ENCODE data around the gene NHS.
"Not testable (repeated sequence)": the region's sequence is repeated elsewhere in the genome, so short reads cannot be mapped to it uniquely, and the experiment has no call there.

NHS gene

GRCh38 chrX:17405225-17405969 is 30.4 kb downstream of the NHS start:
- DNase-seq (ENCODE audit: low read depth, low spot score): no peak

DNA sequence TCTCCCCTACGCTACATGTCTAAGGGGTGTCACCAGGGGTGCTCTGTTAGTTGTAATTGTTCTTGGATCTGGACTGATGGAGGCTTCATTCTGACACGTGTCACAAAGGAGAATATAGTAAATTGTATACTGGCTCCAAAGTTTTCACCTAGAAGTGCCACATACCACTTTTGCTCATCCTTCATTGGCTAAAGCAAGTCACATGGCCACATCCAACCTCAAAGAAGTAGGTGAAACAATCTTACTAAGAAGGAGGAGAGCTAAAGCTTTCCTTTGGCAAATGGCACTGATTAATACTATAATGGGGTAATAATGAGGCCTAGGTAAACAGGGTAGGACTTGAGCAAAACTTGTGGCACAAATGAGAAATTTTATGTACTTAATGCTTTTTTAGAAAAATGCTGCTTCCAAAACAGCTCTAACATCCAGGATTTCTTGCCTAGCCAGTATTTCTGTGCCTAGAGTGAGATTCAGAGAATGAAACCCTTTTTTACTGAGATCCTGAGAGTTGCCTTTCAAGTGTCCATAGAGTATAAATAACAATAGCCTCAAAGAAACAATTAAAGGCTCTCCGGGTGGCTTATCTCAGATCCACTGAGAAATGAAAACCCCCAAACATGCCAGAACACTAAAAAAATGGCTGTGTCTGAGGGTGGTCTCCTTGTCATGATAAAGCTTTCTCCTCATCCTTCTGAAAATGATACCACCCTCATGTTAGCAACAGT is 34.7 kb downstream of the NHS start:
- no peak for DNase-seq (ENCODE audit: low read depth, low spot score)

DNA sequence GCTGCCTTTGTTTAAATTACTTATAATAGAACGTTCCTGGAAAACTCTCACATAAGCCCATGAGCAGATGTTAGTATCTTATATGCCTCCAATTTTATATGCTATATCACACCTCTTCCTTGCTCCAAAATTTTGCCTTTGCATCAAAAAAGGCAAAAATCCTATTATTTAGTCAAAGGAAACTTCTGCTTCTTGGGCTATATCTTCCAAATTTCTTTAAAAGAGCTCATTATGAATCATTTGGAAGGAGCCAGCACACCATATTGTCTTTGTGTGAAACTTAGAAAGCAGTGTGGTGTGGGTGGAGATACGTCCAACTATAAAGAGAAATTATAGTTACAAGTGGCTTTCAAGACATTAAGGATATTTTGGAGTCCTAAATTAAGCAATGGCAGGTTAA is 35.7 kb downstream of the NHS start:
- no peak for DNase-seq (ENCODE audit: low read depth, low spot score)

- DNase-seq (ENCODE audit: low read depth, low spot score): no peak
Observed at GRCh38 chrX:17411205-17411604, 36.2 kb downstream of the NHS start.

DNA sequence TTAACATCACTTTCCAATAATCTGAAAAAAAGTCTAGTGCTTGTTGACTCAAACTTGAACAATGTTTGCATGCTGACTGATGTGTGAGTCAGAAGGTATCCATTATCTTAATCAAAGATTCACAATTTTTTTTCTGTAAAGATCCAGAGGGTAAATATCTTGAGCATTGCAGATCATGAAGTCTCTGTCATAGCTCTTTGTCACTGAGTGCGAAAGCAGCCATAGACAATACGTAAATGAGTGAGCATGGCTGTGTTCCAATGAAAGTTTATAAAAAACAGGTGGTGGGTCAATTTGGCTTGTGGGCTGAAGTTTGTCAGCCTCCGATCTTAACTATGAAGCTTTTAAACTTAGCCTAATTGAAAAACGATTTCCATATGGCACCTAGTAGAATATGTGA is 37.7 kb downstream of the NHS start:
- DNase-seq (ENCODE audit: low read depth, low spot score): no peak

- no peak for DNase-seq (ENCODE audit: low read depth, low spot score)
Observed at GRCh38 chrX:17413228-17413627, 38.2 kb downstream of the NHS start.

- no peak for DNase-seq (ENCODE audit: low read depth, low spot score)
Observed at GRCh38 chrX:17414027-17414658, 39.1 kb downstream of the NHS start.

DNA sequence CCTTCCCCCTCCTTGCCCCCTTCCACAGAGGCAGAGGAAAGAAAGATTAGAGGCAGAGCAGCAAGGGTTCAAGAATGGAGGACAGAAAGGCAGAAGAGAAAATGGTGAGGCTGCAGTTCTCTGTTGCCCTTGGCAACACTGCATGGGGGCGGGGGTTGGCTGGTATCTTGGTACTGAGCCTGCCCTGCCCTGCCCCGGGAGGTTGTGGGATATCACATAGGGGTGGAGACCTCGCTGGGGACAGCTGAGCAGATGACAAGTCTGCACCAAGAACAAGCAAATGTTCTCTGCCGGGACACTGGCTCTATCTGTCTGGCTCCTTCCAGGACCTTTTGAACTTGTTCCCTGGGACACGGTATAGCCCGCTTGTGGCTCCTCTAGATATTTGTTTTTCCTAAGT is 39.8 kb downstream of the NHS start:
- no peak for DNase-seq (ENCODE audit: low read depth, low spot score)

- DNase-seq (ENCODE audit: low read depth, low spot score): no peak
Observed at GRCh38 chrX:17415242-17415810, 40.3 kb downstream of the NHS start.

DNA sequence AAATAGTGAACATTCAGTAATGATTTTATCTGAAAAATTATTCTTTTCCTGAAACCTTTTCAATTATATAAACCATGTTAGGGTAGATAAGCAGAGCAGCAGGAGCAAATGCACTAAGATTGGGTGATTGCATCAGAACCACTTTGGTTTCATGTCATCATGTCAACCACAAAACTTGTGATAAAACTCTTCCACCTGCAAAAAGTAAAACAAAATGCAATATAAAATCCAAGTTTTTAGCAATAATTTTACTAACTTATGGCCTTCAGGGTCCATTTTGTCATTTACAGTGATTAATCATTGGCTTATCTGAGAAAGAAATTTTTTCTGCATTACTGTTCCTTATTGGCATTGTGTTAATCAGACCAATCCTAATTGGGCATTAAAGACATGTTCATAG is 42.4 kb downstream of the NHS start:
- no peak for DNase-seq (ENCODE audit: low read depth, low spot score)

- no peak for DNase-seq (ENCODE audit: low read depth, low spot score)
Observed at GRCh38 chrX:17425136-17425535, 50.1 kb downstream of the NHS start.

- DNase-seq (ENCODE audit: low read depth, low spot score): no peak
Observed at GRCh38 chrX:17425551-17425950, 50.6 kb downstream of the NHS start.

DNA sequence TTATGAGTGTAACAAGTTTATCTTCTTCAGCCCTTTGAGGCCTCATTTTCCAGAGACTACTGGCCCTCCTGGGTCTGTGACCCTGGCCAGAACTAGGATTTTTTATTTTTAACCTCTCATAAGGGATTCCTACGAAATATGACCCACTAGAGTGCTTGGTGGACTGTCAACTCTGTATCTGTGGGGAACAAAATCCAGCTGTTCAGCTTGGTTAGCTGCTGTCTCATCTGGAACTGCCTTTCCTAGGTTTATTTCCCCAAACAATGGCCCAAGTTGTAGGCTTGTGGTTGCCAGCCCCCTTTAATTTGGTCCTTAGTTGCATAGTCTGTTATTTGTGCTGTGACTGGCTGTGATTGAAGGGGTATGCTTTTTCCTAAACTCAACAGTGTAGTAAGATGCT is 56.2 kb downstream of the NHS start:
- no peak for DNase-seq (ENCODE audit: low read depth, low spot score)

DNA sequence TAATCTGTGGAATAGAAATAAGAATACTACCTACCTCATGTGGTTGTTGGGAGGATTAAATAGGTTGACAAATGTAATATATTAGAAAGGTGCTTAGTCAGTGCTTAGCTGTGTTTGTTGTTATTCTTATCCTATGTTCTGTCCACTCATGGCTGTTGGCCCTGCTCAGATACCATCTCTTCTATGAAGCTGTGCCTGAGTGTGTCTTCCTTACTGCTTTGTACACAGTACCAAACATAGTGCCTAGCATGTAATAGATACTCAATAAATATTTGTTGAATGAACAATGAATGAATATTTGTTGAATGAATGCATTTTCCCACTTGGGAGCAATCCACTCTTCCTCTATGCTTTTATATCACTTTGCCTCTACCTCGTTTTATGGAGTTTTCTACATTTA is 57.2 kb downstream of the NHS start:
- DNase-seq (ENCODE audit: low read depth, low spot score): no peak

- DNase-seq (ENCODE audit: low read depth, low spot score): no peak
Observed at GRCh38 chrX:17433965-17434364, 59.0 kb downstream of the NHS start.

DNA sequence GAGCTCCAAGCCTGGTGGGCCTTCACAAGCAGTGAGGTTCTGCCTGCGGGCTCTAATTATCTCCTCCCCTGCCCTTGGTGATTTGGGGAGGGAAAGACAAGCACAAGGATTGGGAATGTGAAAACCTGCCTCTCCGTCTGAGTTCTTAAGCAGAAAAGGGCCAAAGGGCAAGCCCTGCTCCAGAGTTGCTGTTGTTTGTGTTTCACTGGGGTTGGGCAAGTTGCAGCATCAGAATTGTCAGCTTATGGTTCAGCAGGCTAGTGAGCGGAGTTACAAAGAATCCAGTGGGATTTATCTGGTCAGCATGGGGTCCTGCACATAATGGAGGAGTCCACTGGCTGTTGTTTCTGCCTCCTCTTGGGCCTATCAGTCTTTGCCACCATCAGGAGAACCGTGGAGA is 60.5 kb downstream of the NHS start:
- no peak for DNase-seq (ENCODE audit: low read depth, low spot score)

- DNase-seq (ENCODE audit: low read depth, low spot score): no peak
Observed at GRCh38 chrX:17438221-17438620, 63.2 kb downstream of the NHS start.

DNA sequence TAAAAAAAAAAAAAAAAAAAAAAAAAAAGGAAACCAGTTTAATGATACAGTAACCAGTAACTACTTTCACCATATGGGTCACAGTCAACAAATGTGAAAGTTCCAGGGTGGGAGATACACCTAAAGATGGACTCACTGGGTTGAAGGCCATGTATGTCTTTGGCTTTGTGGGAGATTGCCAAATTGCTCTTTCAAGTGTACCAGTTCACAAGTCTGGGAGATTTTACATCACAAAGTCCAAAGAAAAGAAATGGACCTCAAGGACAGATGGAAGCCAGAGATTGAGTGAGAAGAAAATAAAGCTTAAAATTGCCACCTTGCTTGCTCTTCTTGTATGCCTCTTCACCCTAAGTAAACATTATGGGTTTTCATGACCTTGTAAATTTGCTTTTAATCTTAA is 65.3 kb downstream of the NHS start:
- DNase-seq (ENCODE audit: low read depth, low spot score): no peak

- DNase-seq (ENCODE audit: low read depth, low spot score): no peak
Observed at GRCh38 chrX:17440836-17441235, 65.8 kb downstream of the NHS start.

- no peak for DNase-seq (ENCODE audit: low read depth, low spot score)
Observed at GRCh38 chrX:17441965-17442364, 67.0 kb downstream of the NHS start.

GRCh38 chrX:17442898-17443297 is 67.9 kb downstream of the NHS start:
- DNase-seq (ENCODE audit: low read depth, low spot score): no peak

DNA sequence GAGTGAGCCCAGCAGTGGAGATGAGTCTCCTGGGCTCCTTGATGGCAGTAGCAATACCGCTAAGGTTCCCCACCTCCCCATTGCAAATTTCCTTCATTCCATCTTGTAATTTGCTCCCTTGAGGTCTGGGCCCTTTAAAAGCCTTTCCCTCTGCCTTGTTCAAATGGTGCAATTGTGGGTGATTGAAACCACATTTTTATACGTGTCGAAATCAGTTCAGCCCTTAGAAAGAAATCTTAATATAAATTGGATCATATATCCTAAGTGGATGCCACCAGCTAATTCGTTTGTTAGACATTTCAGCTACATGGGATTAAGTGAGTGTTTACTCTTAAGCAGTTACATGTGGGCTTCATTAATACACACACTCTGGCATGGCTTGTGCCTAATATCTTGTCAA is 68.6 kb downstream of the NHS start:
- no peak for DNase-seq (ENCODE audit: low read depth, low spot score)

- not testable (repeated sequence) for DNase-seq (ENCODE audit: low read depth, low spot score)
Observed at GRCh38 chrX:17446269-17446668, 71.3 kb downstream of the NHS start.

Data from activated naive CD8-positive, alpha-beta T cell treated with anti-CD3 and anti-CD28 coated beads, Interleukin-2, amount 50 U/mL, for 16 hours (primary cell).